NB4 (cell line): ENCODE results near the gene ETV4.

Source experiments
- DNase-seq: peaks from one replicate; pipeline ENCODE4 v3.0.0; 2010; ENCODE audit warnings: low read depth
- H3K4me3 ChIP-seq: one replicate; pipeline ENCODE4 v1.5.1; 2011; ENCODE audit warnings: mild to moderate bottlenecking, low read depth, low read length, moderate library complexity
- MAX ChIP-seq: IDR thresholded peaks from 2 replicates; pipeline ENCODE4 v1.6.1; 2011; ENCODE audit warnings: low read depth, low read length
- MYC ChIP-seq: IDR thresholded peaks from 2 replicates; pipeline ENCODE4 v1.6.1; 2011; ENCODE audit warnings: low read depth, low read length
- POLR2A ChIP-seq: IDR thresholded peaks from 2 replicates; pipeline ENCODE4 v1.6.1; 2011; ENCODE audit warnings: mild to moderate bottlenecking; ENCODE audit not compliant: insufficient read length; ENCODE audit errors: extremely low read depth
- TF ChIP-seq, protein P1 (sequence below): IDR thresholded peaks from one replicate; pipeline ENCODE4 v1.5.1; 2012; ENCODE audit warnings: low read depth, low read length

Gene ETV4

DNA sequence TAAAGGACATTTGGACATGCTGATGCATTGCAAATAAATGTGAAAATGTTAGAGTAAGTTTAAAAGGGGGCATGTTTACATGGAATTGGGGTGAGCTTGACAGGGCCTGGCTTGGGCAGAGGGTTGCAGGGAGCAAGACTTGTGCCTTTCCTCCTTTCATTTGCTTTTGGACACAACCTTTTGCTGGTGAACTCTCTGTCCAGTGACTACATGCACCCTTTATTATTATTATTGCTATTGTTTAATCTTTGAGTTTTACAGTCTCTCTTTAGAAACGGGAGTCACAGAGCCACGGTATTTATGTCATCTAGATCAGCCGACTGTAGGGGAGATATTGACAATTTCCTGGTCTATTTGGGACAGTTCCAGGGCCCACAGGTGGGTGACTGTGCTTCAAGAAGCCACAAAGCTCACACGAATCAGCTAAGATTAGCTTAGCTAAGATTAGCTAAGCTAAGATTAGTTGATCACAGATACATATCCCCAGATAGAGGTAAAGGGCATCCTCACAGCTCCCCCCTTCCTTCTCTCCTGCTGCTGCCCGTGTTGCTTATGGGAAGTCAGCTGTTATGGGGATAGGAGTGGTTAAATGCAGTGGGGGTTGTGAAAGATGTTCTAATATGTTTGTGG lies 28.9 kb upstream of the ETV4 start:
- no peak overlapping the region for H3K4me3 ChIP-seq
- no peak for DNase-seq
- no peak for TF ChIP-seq MYC
- TF ChIP-seq POLR2A: no peak
- TF ChIP-seq, protein P1, sequence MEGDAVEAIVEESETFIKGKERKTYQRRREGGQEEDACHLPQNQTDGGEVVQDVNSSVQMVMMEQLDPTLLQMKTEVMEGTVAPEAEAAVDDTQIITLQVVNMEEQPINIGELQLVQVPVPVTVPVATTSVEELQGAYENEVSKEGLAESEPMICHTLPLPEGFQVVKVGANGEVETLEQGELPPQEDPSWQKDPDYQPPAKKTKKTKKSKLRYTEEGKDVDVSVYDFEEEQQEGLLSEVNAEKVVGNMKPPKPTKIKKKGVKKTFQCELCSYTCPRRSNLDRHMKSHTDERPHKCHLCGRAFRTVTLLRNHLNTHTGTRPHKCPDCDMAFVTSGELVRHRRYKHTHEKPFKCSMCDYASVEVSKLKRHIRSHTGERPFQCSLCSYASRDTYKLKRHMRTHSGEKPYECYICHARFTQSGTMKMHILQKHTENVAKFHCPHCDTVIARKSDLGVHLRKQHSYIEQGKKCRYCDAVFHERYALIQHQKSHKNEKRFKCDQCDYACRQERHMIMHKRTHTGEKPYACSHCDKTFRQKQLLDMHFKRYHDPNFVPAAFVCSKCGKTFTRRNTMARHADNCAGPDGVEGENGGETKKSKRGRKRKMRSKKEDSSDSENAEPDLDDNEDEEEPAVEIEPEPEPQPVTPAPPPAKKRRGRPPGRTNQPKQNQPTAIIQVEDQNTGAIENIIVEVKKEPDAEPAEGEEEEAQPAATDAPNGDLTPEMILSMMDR: no peak
- no peak for TF ChIP-seq MAX

GRCh38 chr17:43574348-43574747 lies 28.2 kb upstream of the ETV4 start:
- H3K4me3 ChIP-seq: no peak overlapping the region
- no peak for TF ChIP-seq MYC
- TF ChIP-seq MAX: no peak
- TF ChIP-seq POLR2A: no peak
- TF ChIP-seq, protein P1: no peak
- DNase-seq: no peak

- no peak for DNase-seq
- H3K4me3 ChIP-seq: no peak overlapping the region
- TF ChIP-seq, protein P1: no peak
- TF ChIP-seq MYC (no peak), POLR2A (no peak), MAX (no peak)
These were observed 27.6 kb upstream of the ETV4 start for GRCh38 chr17:43573579-43574321.

DNA sequence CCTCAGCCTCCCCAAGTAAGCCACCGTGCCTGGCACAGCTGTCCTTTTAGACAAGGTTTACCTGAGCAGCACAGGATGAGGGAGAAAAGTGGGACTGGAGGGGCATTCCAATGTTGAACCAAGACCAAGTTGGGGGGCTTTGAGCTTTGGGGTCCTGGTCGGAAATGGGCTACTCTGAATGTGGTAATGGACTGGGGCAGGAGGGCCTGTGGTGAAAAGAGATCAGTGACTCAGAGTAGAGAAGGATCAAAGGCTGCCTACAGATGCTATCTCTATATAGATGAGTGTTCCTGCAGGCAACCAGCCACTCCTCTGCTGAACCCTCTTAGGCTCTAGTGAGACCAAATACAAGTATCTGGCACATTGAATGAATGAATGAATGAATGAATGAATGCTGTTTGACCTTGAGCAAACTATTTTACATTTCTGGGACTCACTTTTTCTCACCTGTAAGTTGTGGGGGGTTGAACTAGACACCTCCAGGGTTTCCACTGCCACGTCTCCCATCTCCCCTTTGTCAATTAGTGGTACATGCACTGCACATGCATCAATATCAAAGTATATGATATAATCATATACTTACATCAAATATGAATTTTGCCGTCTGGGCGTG lies 26.3 kb upstream of the ETV4 start:
- TF ChIP-seq, protein P1: no peak
- TF ChIP-seq POLR2A: no peak

GRCh38 chr17:43570518-43570928 lies 24.4 kb upstream of the ETV4 start:
- TF ChIP-seq POLR2A (no peak), MYC (no peak), MAX (no peak)
- TF ChIP-seq, protein P1: no peak
- DNase-seq: no peak
- H3K4me3 ChIP-seq: no peak overlapping the region

More for the DNA sequence above, 26.3 kb upstream of the ETV4 start:
- no peak for DNase-seq
- H3K4me3 ChIP-seq: no peak overlapping the region
